HG03432 (cell line): ENCODE results near the gene KIAA1614.
A peak's percentile ranks its signal among the peaks of the same experiment; 100 is the strongest.

Experiments
- ATAC-seq: cut with Tn5 transposase; IDR thresholded peaks from one replicate; pipeline ENCODE4 v1.9.1; 2021; ENCODE audit warnings: mild to moderate bottlenecking, moderate library complexity; ENCODE audit not compliant: unreplicated experiment

The KIAA1614 gene

DNA sequence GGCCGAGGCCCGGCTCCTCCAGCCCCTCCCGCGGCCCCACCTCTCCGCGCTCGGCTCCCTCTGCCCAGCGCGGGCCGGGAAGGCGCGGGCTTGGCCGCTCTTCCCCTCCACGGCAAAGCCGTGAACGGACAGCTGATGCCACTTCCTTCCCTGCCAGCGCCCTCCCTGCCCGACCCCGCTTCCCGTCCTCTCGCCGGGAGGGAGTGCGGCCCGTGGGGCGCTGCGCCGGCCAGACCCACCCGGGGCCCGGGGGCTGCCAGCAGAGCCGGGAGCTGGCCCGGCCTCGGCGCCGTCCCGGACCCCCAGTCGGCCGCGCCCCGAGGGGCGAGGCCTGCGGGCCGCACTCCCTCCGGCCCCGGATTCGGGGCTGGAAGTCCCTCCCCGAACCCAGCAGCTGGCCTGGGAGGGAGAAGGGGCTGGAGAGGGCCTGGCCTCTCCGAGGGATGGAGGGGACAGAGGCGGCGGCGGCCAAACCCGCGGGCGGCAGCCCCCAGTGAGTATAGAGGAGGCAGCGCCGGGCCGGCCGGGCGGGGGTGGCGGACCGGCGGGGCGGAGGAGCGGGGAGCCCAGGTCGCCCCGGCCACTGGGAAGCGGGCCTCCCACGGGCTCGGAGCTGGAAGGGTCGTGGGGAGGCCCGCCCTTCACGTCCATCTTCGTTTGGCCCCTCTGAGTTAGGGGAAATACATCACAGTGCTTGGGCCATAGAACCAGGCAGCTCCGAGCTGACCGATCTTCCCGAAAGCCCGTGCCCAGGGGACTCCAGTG lies at the start of gene KIAA1614:
Gene KIAA1614, plus strand, starts transcription at position 97 of the 765 bp plus-strand sequence. Its CDS starts 347 bp downstream, at position 444.
- ATAC-seq, result no peak

DNA sequence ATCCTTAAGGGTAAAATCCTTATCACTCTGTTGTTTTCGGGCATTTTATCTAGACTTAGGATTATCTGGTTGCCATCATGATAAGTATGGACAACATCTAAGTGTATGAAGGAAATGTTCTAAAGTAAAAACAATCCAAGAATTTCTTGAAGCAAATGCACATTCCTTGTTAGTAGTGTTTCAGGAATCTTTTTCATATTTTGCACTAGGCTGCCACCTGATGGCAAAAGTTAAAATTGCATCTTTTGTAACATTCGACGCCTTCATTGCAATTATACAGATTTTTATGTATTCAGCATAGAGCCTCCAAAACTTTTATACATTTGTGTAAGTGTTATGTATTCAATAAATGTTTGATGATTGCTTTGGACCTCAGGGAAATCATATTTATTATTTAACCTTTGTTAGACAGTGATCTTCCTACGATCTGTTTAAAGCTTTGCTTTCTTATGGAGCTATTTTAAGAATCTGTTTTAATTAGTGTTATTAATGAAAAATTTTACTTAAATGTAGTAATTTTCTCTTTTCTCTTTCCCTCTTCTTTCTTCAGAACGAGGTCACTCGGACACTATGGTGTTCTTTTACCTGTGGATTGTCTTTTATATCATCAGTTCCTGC lies 49.4 kb upstream of the KIAA1614 start:
- no peak for ATAC-seq

GRCh38 chr1:180881806-180882509 lies 30.7 kb upstream of the KIAA1614 start:
- ATAC-seq, result no peak

DNA sequence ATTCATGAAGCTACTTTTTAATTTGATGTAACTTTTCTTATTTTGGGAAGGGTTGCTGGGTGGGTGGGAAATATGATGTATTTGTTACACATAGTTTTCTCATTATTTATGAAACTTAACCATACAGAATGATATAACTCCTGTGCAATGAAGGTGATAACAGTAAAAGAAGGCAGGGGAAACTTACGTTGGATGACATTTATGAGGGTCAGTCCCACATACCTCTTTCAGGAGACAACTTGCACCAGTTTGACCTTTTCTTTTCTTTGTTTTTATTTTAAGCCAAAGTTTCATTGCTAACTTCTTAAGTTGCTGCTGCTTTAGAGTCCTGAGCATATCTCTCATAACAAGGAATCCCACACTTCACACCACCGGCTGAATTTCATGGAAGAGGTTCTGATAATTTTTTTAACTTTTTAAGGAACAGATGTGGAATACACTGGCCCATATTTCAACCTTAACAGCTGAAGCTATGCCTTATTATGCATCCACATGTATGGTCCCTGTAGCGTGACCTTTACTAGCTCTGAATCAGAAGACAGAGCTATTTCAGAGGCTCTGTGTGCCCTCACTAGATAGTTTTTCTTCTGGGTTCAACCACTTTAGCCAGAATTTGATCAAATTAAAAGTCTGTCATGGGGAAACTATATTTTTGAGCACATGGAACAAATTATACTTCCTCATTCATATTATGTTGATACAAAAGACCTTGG lies 28.0 kb upstream of the KIAA1614 start:
- ATAC-seq, result no peak

- ATAC-seq, result no peak
These were observed 26.4 kb upstream of the KIAA1614 start for GRCh38 chr1:180886338-180886737.

DNA sequence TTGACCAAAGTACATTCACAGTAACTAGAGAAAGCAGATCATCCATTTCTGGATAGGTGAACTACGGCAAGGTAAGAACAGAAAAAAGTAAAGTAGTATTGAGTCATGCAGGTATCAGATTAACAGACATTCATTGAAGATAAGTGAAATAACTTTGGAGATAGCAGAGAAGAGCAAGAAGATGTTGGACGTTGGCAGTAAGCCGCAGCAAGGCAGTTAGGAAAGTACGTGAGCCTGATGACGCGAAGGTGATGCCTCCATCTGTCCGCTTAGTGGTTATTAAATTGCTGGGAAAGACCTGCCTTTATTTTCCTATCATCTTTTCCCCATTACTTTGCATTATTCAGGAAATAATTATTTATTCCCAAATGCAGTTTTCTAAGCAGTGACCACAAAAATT lies 24.9 kb upstream of the KIAA1614 start:
- no peak for ATAC-seq

GRCh38 chr1:180888870-180889269 lies 23.8 kb upstream of the KIAA1614 start:
- ATAC-seq, result peak; percentile 90

- ATAC-seq, result no peak
These were observed 23.4 kb upstream of the KIAA1614 start for GRCh38 chr1:180889325-180889724.

DNA sequence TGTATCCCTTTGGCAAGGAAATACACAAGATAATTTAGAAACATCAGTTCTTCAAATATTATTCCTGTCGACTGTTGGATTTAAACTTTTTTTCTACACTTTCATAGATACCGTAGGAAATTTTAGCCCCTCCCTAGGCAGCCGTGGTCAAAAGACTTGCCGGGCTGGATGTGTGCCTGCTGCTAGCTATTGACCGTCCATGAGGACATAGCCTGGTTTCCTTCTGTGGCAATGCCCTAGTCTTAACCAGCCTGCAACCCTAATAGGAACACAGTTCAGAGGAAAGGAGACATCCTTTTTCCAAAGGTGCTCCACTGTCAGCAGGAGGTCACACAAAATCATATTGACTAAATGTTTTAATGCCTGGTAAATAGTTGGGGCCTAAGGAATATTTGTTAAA lies 20.4 kb upstream of the KIAA1614 start:
- ATAC-seq, result no peak

DNA sequence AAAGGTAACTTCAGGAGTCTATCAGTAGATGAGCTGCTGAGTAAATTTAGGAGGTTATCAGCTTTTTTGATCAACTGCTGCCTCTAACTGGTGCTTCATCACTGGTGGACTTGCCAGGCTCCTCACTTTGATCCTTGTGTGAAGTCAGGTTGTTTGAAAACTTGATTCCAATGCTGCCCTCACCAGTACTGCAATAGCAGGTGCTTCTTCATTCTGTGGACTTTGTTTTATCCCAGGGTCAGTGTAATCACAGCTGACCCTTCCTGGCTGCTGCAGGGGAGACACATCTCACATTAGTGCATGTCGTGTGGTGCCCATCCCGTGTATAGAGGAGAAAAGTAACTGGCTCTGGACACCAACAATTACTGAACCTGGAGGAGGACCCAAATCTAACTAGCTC lies 20.0 kb upstream of the KIAA1614 start:
- ATAC-seq, result no peak

DNA sequence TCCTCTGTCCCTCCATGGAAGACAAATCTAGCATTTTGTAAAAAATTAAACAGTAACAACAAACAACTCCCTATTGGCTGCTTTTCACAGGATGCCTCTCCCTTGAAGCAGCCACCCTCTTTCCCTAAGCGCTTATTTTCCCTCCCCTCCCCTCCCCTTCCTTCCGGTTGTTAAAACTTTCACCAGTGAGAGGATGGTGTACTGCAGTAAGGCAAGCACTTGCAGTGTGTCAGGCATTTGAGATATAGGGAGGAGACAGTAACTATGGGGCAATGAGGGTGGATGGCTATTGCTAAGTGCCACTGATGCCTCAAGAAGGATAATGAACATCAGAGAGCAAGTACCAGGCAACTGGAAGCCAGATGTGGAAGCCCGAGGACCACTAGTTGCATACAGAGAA lies 19.1 kb upstream of the KIAA1614 start:
- no peak for ATAC-seq

DNA sequence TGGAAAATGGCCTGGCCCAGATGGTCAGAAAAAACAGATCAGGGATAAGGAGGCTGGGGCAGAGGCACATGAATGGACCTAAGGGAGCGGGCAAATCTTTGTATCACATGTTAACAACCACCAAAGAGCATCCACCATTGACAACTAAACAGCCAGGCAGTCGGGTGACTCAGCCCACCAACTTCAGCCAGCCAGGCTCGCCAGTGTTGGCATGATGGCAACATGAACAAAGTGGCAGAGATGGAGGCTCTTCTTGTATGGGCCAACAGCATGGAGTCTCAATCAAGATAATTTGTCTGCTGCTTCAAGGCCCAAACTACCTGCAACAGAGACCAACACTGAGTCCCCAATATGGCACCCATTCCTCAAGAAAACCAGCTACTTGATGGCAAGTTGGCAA lies 16.5 kb upstream of the KIAA1614 start:
- no peak for ATAC-seq

DNA sequence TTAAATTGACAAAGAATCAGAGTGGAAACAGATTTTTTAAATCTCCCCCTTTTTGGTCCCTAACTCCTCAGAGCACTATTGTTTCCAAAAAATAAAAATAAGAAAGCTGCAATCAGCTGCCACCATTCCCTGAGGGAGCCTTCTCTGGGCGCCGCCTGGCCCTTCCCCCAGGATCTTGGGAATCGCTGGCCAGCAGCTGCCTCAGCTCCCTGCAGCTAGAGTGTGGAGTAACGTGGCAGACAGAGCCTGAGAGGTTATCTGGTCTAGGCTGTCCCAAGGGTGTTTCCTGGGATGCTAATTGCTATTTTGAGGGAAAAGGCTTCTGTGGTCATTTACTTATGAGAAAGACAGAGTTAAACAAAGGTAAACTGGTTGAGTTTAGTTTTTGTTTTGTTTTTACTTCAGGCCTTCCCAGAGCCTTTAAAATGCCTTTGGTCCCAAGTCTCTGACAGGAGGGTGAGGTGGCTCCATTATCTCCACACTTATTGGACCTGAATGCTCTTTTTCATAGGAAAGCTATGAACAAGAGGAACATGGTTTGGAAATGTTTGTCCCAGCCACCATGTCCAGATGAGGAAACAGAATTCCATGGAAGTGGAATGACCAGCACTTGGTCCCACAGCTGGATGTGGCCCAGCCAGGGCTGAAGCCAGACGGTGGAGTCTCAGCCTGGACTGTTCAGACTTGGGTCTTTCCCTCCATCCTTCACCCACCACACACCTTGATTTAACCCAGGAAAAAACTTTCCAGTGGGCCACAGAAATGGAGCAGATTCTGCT lies 14.1 kb upstream of the KIAA1614 start:
- no peak for ATAC-seq

GRCh38 chr1:180899262-180899661 lies 13.4 kb upstream of the KIAA1614 start:
- ATAC-seq, result no peak

- no peak for ATAC-seq
These were observed 11.4 kb upstream of the KIAA1614 start for GRCh38 chr1:180901076-180901990.

DNA sequence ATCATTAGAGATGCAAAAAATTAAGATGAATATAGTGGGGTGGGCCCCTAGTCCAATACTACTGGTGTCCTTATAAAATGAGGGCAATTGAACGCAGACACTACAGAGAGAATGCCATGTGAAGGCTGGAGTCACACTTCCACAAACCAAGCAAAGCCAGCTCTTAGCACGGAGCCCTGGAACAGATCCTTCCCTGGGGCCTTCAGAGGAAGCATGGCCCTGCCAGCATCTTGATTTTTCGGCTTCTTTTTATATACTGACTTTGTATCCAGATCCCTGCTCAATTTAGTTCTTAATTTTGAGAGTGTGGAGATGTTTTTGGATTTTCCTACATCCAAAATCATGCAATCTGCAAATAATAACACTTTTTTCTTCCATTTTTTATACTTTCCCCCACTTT lies 10.2 kb upstream of the KIAA1614 start:
- no peak for ATAC-seq

GRCh38 chr1:180905927-180906326 lies 6.8 kb upstream of the KIAA1614 start:
- no peak for ATAC-seq

GRCh38 chr1:180906511-180906910 lies 6.2 kb upstream of the KIAA1614 start:
- no peak for ATAC-seq

GRCh38 chr1:180907313-180908055 lies 5.2 kb upstream of the KIAA1614 start:
- no peak for ATAC-seq
